ENCODE measurements around the gene INTS14. TPM values are rescaled to one million over a fixed set of nuclear protein-coding genes. Genes with fewer than 3 reads are reported as not detected.

The INTS14 gene
- total RNA-seq, 1 experiment from 2014 or later: 57.1 TPM

DNA sequence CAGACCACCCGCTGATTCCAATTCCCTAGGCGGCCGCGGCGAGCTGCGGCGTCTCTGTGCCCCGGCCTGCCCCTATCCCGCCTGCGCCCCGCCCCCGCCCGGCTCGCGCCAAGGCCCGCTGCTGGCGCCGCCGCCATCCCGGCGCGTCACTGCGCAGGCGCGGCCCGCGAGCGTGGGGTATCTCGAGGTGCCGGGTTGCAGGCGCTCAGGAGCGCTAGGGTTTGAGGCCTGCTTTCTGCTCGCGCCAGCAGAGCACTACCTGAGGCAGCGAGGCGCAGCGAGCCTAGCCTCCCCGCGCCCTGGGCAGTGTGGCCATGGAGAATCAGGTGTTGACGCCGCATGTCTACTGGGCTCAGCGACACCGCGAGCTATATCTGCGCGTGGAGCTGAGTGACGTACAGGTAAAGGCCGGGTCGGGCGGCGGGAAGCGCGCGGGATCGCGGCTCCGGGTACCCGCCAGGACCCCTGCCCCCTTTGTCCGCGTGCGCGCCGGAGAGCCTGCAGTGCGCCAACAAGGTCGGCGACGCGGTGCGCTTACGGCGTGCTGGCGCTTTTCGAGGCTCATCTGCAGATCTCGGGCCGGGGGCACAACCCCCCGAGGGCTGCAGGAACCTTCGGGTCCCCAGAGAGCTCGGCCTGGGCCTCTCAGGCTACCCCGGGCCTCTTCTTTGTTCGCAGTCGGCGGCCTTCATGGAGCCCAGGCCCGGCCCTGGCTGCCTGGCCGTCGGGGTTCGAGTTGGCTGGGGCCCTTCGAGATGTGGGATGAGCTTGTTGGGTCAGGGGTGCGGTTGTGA is 80.4 kb downstream of the INTS14 start, which contains the start of gene HACD3:
Gene HACD3 (plus strand): TSS at position 146 of the 794 bp plus-strand sequence. CDS start 169 bp downstream, at position 315.
- DNase-seq (ENCODE audit: low spot score): peak; percentile 54

DNA sequence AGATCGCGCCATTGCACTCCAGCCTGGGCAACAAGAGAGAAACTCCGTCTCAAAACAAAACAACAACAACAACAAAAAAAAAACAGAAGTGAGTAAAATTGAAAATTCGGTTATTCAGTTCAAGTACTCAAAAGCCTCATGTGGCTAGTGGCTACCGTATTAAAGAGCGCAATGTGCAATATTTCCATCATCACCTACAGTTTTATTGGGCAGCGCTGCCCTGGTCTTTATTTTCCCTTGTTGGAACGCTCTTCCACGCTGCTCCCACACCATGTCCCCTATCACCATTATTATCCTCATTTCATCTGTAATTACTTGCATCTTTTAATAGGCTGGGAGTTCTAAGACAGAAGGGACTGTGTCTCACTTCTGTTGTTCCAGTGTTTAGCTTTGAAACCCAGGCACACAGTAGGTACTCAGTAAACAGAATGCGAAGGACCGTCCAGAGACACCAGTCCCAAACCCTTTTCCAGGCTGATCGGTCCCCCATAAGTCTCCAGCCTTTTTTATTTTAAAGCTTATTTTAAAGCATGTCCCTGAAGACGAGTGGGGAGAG is 81.1 kb downstream of the INTS14 start:
- DNase-seq (ENCODE audit: low spot score): no peak

Other genes with a start within 250 kb of the INTS14 start
- gene IGDCC3, start 233.1 kb downstream of the INTS14 start, total RNA-seq (2014; rRNA removed; shearing (Covaris generic)): not detected in 2 replicates
- 0.10 and 0.14 TPM in 2 replicates for gene IGDCC4, start 188.2 kb downstream of the INTS14 start, total RNA-seq (2014; rRNA removed; shearing (Covaris generic))
- gene DPP8, start 93.4 kb downstream of the INTS14 start, total RNA-seq (2014; rRNA removed; shearing (Covaris generic)): 10.7 and 16.8 TPM in 2 replicates
- gene HACD3, start 80.7 kb downstream of the INTS14 start, total RNA-seq (2014; rRNA removed; shearing (Covaris generic)): 98.2 and 105 TPM in 2 replicates
- gene SLC24A1, start 10.8 kb upstream of the INTS14 start, total RNA-seq (2014; rRNA removed; shearing (Covaris generic)): 3.8 and 3.9 TPM in 2 replicates
- 5.4 and 7.2 TPM in 2 replicates for gene DENND4A, start 181.2 kb upstream of the INTS14 start, total RNA-seq (2014; rRNA removed; shearing (Covaris generic))

Data from H4 (cell line).